Mesothelial cell of epicardium (in vitro differentiated cells): ENCODE results near the gene LRSAM1. TPM values are rescaled to one million over a fixed set of nuclear protein-coding genes. Genes with fewer than 3 reads are reported as not detected.

Source experiments
- DNase-seq, 2 experiments: peaks; one replicate each; pipeline ENCODE4 v3.0.0; 2021; ENCODE audit warnings: low spot score in 2 of 2; ENCODE audit not compliant: unreplicated experiment in 2 of 2
- H3K27ac Mint-ChIP-seq: 2 replicates; pipeline ENCODE4 v1.8.0; 2021; ENCODE audit warnings: mixed read lengths
- H3K27me3 Mint-ChIP-seq: 2 replicates; pipeline ENCODE4 v1.8.0; 2021; ENCODE audit warnings: low read depth, mixed read lengths
- H3K36me3 Mint-ChIP-seq: 2 replicates; pipeline ENCODE4 v1.8.0; 2021; ENCODE audit warnings: mixed read lengths
- H3K4me1 Mint-ChIP-seq: 2 replicates; pipeline ENCODE4 v1.8.0; 2021; ENCODE audit warnings: mixed read lengths
- H3K4me3 Mint-ChIP-seq: 2 replicates; pipeline ENCODE4 v1.8.0; 2021; ENCODE audit warnings: mild to moderate bottlenecking, moderate library complexity, mixed read lengths
- H3K9me3 Mint-ChIP-seq: 2 replicates; pipeline ENCODE4 v1.8.0; 2021; ENCODE audit warnings: mixed read lengths
- CTCF ChIP-seq: fragments of 200-600 bp; sonication (generic); IDR thresholded peaks from one replicate; pipeline ENCODE4 v1.5.0; 2021; ENCODE audit warnings: antibody characterized with exemption; ENCODE audit not compliant: unreplicated experiment
- total RNA-seq: library from RNA; stranded (reverse); gene quantifications from 3 replicates; pipeline ENCODE4 v1.2.1, GENCODE V29; 2021

The LRSAM1 gene
- total RNA-seq, 1 donor from 2014 or later, result 27.4 TPM

- TF ChIP-seq CTCF, result no peak
- Mint-ChIP-seq H3K4me1 (peaks cover 18% of the 10 kb centered on the region), H3K9me3 (no peaks in the 10 kb centered on the region), H3K27me3 (no peaks in the 10 kb centered on the region), H3K4me3 (no peak overlapping the region), H3K27ac (peak overlapping the region; percentile 50), H3K36me3 (no peaks in the 10 kb centered on the region)
- no peak for DNase-seq
These were observed 84.5 kb downstream of the LRSAM1 start for GRCh38 chr9:127535834-127536233.

GRCh38 chr9:127536499-127536898 lies 85.2 kb downstream of the LRSAM1 start:
- Mint-ChIP-seq H3K4me1 (peaks cover 18% of the 10 kb centered on the region), H3K27ac (no peak overlapping the region)

GRCh38 chr9:127537014-127537413 lies 85.7 kb downstream of the LRSAM1 start:
- Mint-ChIP-seq H3K4me1 (peaks cover 18% of the 10 kb centered on the region), H3K9me3 (no peaks in the 10 kb centered on the region), H3K27me3 (no peaks in the 10 kb centered on the region), H3K27ac (peak overlapping the region; percentile 75), H3K4me3 (no peak overlapping the region), H3K36me3 (no peaks in the 10 kb centered on the region)
- TF ChIP-seq CTCF, result no peak
- DNase-seq, result no peak

More at GRCh38 chr9:127536499-127536898, 85.2 kb downstream of the LRSAM1 start:
- H3K36me3 Mint-ChIP-seq, result no peaks in the 10 kb centered on the region
- H3K4me3 Mint-ChIP-seq, result no peak overlapping the region
- DNase-seq, result no peak
- no peaks in the 10 kb centered on the region for H3K9me3 Mint-ChIP-seq
- TF ChIP-seq CTCF, result no peak
- H3K27me3 Mint-ChIP-seq, result no peaks in the 10 kb centered on the region

- no peaks in the 10 kb centered on the region for H3K9me3 Mint-ChIP-seq
- no peaks in the 10 kb centered on the region for H3K27me3 Mint-ChIP-seq
- peaks cover 18% of the 10 kb centered on the region for H3K4me1 Mint-ChIP-seq
- H3K4me3 Mint-ChIP-seq, result no peak overlapping the region
- H3K27ac Mint-ChIP-seq, result no peak overlapping the region
- no peak for DNase-seq
- no peak for TF ChIP-seq CTCF
- H3K36me3 Mint-ChIP-seq, result no peaks in the 10 kb centered on the region
These were observed 86.5 kb downstream of the LRSAM1 start for GRCh38 chr9:127537792-127538191.

GRCh38 chr9:127538849-127539258 lies 87.5 kb downstream of the LRSAM1 start:
- no peak overlapping the region for H3K4me3 Mint-ChIP-seq
- peaks cover 23% of the 10 kb centered on the region for H3K4me1 Mint-ChIP-seq
- H3K36me3 Mint-ChIP-seq, result no peaks in the 10 kb centered on the region
- peak overlapping the region; percentile 22 for H3K27ac Mint-ChIP-seq
- no peaks in the 10 kb centered on the region for H3K9me3 Mint-ChIP-seq
- no peak for DNase-seq
- TF ChIP-seq CTCF, result no peak
- H3K27me3 Mint-ChIP-seq, result no peaks in the 10 kb centered on the region
